ENCODE results near the gene CPE. TPM values are rescaled to one million over a fixed set of nuclear protein-coding genes. Genes with fewer than 3 reads are reported as not detected.

The CPE gene
- total RNA-seq, 4 donors from 2014 or later = 22.3 to 33.5 (median 30.9) TPM

GRCh38 chr4:165428957-165429356, 50.1 kb downstream of the CPE start:
- H3K4me3 ChIP-seq = no peak overlapping the region
- DNase-seq (ENCODE audit: low spot score in 2 of 2) = no peak
- no peaks in the 10 kb centered on the region for H3K36me3 ChIP-seq
- TF ChIP-seq CTCF (IDR thresholded peaks at IDR 0.05) (no peak), EP300 (IDR thresholded peaks at IDR 0.05) (no peak), POLR2AphosphoS5 (IDR thresholded peaks at IDR 0.05) (no peak), POLR2A (IDR thresholded peaks at IDR 0.05) (no peak)
- H3K27ac ChIP-seq = no peak overlapping the region
- H3K27me3 ChIP-seq = no peaks in the 10 kb centered on the region
- 97% methylated on average over 2 of the region's 2 CpGs for WGBS
- no peaks in the 10 kb centered on the region for H3K4me1 ChIP-seq
- no peaks in the 10 kb centered on the region for H3K9me3 ChIP-seq

- Histone ChIP-seq H3K36me3 (no peaks in the 10 kb centered on the region), H3K27me3 (no peaks in the 10 kb centered on the region), H3K9me3 (no peaks in the 10 kb centered on the region), H3K4me3 (no peak overlapping the region), H3K4me1 (no peaks in the 10 kb centered on the region), H3K27ac (no peak overlapping the region)
- WGBS = 92% methylated on average over 5 of the region's 5 CpGs
- no peak for DNase-seq (ENCODE audit: low spot score in 2 of 2)
- TF ChIP-seq POLR2AphosphoS5 (IDR thresholded peaks at IDR 0.05) (no peak), EP300 (IDR thresholded peaks at IDR 0.05) (no peak), POLR2A (IDR thresholded peaks at IDR 0.05) (no peak)
These were observed 54.7 kb downstream of the CPE start for GRCh38 chr4:165433529-165433928.

GRCh38 chr4:165437691-165438090, 58.9 kb downstream of the CPE start:
- Histone ChIP-seq H3K36me3 (no peaks in the 10 kb centered on the region), H3K4me3 (no peak overlapping the region), H3K4me1 (peaks cover 8% of the 10 kb centered on the region), H3K27me3 (no peaks in the 10 kb centered on the region), H3K27ac (no peak overlapping the region), H3K9me3 (no peaks in the 10 kb centered on the region)
- WGBS = 90% methylated on average over 3 of the region's 3 CpGs
- no peak for DNase-seq (ENCODE audit: low spot score in 2 of 2)
- no peak for TF ChIP-seq POLR2A (IDR thresholded peaks at IDR 0.05)
- TF ChIP-seq CTCF (IDR thresholded peaks at IDR 0.05) = no peak
- no peak for TF ChIP-seq EP300 (IDR thresholded peaks at IDR 0.05)
- no peak for TF ChIP-seq POLR2AphosphoS5 (IDR thresholded peaks at IDR 0.05)

GRCh38 chr4:165439344-165439743, 60.5 kb downstream of the CPE start:
- no peaks in the 10 kb centered on the region for H3K9me3 ChIP-seq
- WGBS = 52% methylated on average over 2 of the region's 2 CpGs
- peaks cover 8% of the 10 kb centered on the region for H3K4me1 ChIP-seq
- TF ChIP-seq POLR2AphosphoS5 (IDR thresholded peaks at IDR 0.05) = no peak
- no peak for TF ChIP-seq EP300 (IDR thresholded peaks at IDR 0.05)
- no peak for TF ChIP-seq CTCF (IDR thresholded peaks at IDR 0.05)
- TF ChIP-seq POLR2A (IDR thresholded peaks at IDR 0.05) = no peak
- no peak overlapping the region for H3K4me3 ChIP-seq
- no peaks in the 10 kb centered on the region for H3K27me3 ChIP-seq
- no peak overlapping the region for H3K27ac ChIP-seq
- no peak for DNase-seq (ENCODE audit: low spot score in 2 of 2)
- no peaks in the 10 kb centered on the region for H3K36me3 ChIP-seq

- Histone ChIP-seq H3K9me3 (no peaks in the 10 kb centered on the region), H3K4me1 (peaks cover 8% of the 10 kb centered on the region), H3K4me3 (no peak overlapping the region), H3K27ac (no peak overlapping the region), H3K36me3 (no peaks in the 10 kb centered on the region), H3K27me3 (no peaks in the 10 kb centered on the region)
- DNase-seq (ENCODE audit: low spot score in 2 of 2) = no peak
- WGBS = 28% methylated on average over 1 of the region's 1 CpG
- no peak for TF ChIP-seq CTCF (IDR thresholded peaks at IDR 0.05)
- no peak for TF ChIP-seq POLR2AphosphoS5 (IDR thresholded peaks at IDR 0.05)
- TF ChIP-seq POLR2A (IDR thresholded peaks at IDR 0.05) = no peak
- TF ChIP-seq EP300 (IDR thresholded peaks at IDR 0.05) = no peak
These were observed 61.2 kb downstream of the CPE start for GRCh38 chr4:165439981-165440380.

Measured in suprapubic skin (tissue), 4 donors.